Activated naive CD4-positive, alpha-beta T cell (primary cell): Measurements from ENCODE around the gene PALS1.

Experiments used
- DNase-seq, 4 experiments: peaks; one replicate each; lab custom pipeline; 2025; lab: John Stamatoyannopoulos, UW

Gene PALS1

DNA sequence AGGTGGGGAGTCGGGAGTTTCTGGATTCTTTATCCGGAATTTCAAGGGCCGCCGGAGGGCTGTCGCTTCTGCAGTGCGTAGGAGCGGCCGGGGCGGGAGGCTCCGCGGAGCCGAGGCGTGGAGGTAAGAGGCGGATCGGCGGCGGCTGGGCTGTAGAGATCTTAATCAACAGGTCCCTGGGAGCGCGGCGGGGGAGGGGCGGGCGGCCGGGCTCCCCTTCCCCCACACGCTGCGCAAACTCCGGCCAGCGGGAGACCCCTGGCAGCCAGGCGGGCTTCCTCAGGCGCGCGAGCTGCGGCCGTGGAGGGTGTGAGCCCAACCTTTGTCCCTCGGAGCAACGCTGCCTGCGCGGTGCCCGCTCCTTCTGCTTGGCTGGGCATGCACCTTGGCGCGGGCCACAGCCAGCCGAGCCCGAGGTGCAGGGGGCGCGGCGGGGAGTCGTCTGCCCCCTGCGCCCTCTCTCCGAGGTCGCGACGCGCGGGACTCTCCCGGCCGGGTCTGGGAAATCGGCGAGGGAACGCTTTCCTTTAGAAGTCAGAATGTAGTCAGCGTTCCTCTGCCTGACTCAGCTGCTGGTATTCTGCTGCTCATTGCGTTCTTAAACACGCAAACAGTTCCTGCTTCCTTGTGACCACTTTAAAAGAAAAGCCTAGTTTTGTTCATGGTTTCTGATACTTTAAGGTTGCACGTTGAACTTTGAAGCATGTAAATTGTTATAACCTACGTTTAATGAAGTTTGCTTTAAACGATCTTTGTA is at the start of gene PALS1:
PALS1 (plus strand) TSS at position 25 of the 757 bp plus-strand sequence. CDS start 37,736 bp downstream, outside the sequence.
- peak in 2 of 4 experiments; percentile 37 to 53 for DNase-seq

DNA sequence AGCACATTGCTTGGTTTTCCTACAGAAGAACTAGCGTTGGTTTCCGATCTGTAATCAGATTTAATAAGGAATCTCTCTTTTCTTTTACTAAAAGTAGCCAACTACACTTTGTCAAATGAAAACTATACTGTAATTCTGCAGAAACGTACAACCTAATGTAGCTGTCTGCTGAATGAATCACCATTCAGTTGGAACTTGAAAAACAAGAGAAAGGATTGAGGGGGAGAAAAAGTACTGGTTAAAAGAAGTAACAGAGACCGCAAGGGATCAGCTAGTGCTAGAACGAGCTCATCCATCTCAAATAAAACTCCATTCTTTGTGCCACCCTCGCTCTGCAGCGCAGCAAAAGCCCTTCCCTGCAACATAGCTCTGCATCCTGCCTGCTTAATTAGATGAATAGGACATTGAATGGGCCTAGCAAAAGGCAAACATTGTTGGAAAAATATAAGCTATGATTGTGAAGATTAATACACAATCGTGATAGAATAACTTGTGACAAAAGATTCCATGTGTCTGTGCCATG is 49.4 kb upstream of the PALS1 start:
- DNase-seq: no peak

DNA sequence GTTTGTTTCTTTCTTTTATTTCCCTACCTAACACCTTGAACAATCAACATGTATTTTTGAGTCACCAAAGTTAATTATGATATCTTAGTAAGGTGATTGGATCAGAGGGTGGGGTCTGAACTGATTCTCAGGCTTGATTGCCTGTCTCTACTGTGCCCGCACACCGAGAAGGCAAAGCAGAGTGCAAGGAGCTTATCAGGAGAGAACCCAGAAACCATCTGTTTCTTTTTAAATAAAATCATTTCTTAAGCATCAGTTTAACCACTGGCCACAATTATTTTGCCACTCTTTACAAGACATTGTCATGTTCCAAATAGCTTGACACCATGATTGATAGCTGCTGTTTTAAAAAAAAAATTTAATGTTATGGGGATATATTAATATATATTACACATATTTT is 48.9 kb upstream of the PALS1 start:
- DNase-seq: no peak

DNA sequence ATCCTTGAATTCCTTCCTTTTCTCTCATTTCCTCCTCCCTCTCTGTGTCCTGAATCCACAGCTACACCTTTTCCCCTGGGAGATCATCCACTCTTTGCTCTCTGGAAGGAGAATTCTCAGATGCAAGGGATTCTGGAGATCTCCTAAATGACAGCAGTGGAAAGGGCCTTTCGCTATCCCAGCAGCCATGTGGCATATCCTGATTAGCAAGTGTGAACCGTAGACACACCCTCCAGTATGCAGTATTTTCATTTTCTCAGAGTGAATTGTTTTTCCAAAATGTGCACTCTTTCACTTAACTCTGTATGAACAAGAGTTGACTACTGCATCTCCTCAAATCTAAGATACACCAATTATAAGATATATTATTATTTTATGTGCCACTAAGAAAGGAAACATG is 46.0 kb upstream of the PALS1 start:
- DNase-seq: no peak

DNA sequence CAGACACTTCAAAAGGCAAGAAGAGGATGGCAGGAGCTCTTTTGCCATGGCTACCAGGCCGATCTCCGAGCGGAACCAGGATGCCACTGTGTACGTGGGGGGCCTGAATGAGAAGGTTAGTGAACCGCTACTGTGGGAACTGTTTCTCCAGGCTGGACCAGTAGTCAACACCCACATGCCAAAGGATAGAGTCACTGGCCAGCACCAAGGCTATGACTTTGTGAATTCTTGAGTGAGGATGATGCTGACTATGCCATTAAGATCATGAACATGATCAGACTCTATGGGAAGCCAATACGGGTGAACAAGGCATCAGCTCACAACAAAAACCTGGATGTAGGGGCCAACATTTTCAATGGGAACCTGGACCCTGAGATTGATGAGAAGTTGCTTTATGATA is 42.2 kb upstream of the PALS1 start:
- no peak for DNase-seq

DNA sequence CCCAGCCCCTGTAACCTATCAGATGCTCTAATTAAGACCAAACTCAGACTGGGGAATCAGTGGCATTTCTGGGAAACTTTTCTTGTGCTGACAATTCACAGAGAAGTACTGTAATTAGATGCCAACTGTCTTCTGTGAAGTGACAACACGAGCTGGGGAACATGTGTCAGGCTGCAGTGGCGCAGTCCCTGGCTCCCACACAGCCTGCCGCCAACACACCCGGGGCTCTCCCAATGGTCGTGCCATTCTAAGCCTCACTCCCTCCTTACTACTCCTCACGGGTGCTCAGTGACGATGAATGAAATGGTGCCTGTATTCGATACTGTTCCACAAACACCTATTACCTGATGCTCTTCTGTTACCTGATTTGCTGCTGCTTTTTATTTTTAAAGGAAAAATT is 33.4 kb upstream of the PALS1 start:
- DNase-seq: no peak

DNA sequence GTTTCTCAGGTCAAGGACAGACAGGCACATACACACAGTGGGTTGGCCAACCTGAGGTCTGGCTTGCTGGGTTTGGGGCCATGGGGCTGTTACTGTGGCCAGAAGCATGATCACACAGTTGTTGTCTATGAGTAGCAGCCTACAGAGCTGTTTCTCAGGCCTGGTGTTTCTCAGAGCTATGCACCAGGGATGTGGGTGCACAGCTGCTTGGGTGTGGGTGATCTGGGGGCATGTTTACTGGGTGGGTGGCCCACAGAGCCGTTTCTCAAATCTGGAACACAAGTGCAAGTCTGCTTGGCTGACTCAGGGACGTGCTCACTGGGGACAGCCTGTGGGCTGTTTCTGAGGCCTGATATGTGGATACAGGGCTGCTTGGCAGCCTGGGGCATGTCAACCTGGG is 23.1 kb upstream of the PALS1 start:
- no peak for DNase-seq

DNA sequence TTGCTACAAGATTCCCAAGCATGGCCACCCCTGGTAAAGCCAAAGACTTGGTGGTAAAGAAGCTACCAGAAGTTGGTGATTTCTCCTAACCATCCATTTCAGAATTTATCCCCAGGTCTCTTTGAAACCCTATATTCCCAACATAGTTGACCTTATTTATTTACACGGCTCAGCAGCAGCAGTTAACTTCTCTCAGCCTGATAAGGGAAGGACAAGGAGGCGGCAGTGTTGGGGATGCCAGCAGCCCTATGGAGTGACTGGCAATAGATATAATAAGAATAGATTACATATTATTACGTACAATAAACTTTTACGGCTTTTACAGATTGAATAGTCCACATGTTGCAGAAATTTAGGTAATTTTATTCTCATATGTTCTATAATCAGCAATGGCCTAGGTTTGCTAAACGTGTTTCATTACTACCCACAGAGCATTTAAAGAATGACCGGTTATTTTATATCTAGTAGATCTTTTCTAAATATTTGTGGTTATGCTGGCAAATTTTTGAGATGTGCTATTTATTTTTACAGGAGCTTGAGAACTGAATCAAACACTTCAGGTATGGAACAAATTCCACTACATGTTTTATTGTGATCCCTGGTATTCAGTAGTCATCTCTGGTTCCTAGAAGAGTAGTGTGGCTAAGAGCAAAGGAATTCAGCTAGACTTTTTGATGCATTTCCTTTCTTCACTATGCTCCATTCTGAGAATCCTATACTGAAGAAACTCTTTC is 19.8 kb upstream of the PALS1 start:
- no peak for DNase-seq

DNA sequence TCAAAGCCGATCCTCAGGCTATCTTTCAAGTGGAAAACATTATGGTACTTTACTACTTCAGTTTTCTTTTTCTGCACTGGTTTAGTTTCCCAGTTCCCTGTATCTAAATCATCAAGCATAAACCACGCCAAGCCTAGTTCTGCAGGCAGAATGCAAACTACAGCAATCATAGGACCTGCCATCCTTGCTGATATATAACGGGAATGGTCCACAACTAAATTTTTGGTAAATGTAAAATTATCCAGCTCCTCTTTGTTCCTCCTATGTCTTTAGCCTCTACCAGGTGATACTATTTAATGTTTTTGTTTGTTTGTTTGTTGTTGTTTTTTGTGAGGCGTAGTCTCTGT is 19.3 kb upstream of the PALS1 start:
- DNase-seq: no peak

DNA sequence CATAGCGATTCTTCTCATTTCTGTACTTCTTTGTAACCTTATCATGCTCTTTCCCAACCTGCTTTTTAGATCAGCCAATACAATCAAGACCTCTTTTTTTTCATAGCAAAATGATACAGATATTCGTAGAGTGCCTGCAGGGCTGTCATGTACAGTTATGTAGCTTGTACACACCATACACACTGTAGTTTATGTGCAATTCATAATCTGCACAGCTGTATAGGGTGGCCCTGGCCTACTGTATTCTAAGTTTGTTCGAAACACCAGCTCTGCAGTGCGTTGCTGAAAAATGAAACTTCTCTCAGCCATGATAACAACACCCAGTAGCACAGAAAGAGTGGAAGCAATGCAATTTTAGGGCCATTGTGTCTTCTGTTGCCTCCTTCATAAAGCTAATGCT is 15.7 kb upstream of the PALS1 start:
- no peak for DNase-seq

DNA sequence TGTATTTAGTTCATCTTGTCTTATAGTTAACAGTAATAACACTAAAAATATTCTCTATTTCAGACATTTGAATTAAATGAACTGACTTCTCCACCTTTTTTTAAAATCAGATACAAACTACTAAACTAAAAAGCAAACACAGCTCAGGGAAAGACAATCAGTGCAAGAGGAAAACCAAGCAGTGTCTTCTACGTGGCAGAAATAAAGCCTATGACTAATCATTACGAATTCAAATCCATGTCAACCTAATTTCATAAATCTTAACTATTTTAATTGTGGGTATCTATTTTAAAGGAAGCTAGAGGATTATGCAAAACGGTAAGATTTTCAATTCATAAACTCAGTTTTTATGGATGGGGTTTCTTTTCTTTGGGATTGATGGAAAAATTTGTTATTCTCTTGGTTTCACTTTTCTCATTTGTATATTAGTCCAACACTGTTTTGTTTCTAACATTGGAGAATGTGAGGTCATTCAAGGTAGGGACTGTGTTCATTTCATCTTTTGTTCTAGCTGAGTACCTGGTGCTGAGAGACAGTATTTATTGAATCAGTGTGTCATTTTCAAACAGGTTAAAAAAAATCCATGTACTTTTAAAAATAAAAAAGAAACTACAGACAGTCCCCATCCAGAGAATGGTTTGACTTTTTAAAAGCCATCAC is 12.8 kb upstream of the PALS1 start:
- DNase-seq: no peak

DNA sequence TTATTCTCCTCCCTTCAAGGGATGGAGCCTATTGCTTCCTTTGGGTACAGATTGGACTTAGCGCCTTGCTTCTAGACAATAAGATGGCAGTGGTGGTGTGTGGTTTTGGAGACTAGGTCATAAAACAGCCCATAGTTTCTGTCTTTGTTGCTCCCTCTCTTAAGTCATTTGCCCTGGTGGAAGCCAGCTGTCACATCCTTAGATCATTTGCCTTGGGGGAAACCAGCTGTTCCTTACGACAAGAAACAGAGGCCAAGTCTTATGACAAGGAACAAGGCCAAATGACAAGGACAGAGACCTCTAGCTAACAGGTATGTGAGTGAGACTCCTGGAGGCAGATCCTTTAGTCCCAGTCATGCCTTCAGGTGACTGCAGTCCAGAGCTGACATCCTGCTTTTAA is 9.2 kb upstream of the PALS1 start:
- no peak for DNase-seq

DNA sequence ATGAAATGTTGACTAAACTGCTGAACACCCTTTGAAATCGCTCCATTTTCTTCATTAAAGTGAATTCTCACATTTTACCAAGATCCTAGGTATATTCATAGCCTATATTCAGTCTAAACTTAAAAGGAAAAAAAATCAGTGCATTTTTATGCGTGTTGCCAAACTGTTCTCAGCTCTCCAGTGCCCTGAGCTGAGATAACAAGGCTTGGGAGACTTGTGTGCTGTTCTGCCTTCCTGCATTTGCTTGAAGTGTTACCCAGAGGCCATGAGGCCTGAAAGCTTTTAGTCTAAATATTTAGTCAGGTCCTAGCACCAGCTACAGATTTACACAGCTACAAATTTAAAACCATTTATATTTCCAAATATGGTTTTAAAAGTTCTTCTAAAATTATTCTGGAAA is 8.6 kb upstream of the PALS1 start:
- DNase-seq: no peak

DNA sequence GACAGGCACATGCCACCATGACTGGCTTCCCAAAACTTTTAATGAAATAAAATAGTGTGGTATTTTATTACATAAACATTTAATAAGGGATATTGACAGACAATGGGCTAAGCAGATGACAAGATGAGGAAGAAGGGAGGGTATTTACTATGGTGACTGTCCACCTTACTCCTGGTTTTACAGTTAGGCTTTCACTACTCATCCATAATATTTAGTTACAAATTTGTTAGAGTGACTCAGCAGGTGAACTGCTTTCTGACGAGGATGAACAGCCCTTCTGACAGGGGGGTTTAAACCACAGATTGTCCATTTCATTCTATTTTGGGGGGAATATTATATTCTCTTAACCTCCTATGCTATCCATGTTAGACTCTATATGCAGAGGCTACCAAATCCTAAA is 3.6 kb upstream of the PALS1 start:
- no peak for DNase-seq

DNA sequence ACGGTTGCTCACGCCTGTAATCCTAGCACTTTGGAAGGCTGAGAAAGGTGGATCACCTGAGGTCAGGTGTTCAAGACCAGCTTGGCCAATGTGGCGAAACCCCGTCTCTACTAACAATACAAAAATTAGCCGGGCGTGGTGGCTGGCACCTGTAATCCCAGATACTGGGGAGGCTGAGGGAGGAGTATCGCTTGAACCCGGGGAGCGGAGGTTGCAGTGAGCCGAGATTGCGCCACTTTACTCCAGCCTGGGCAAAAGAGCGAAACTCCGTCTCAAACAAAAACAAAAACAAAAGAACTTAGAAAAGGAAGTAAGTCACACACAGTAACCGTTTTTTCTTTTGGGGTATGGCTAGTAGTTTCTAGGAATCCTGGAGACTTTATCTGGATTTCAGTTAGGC is 1.7 kb upstream of the PALS1 start:
- DNase-seq: no peak

DNA sequence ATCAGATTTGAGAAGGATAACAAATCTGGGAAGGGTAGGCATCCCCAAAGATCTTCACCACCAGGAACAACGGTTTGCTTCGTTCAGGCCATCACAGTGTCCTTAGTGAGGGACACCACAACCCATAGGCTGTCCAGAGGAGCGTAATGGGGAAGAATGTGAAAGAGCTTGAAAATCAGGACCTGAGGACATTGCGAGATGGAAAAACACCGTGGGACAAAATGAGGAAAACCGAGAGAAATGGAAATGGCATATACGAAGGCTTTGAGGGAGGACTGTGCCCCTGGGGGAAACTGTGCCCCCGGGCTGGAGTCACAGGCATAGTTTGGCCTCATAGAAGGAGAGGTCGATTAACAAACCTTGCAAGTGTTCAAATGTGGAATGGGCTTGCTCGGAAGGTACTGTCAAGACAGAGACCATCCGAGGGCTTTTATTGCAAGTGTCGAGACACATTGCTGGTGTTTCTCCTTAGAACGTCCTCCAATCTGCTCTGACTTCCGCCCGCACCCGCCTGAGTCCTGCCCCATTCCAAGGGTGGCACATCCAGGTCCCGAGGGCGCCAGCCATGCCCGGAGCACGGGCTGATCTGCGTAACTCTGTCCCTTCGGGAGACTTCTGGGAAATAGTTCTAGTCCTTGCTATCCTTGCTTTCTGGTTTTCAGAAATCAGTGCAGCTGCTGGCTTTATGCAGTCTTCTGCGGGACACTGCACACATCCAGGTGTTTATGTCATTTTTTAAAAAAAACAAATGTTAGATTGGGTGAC is 885 bp upstream of the PALS1 start:
- peak in 1 of 4 experiments; percentile 13 for DNase-seq

DNA sequence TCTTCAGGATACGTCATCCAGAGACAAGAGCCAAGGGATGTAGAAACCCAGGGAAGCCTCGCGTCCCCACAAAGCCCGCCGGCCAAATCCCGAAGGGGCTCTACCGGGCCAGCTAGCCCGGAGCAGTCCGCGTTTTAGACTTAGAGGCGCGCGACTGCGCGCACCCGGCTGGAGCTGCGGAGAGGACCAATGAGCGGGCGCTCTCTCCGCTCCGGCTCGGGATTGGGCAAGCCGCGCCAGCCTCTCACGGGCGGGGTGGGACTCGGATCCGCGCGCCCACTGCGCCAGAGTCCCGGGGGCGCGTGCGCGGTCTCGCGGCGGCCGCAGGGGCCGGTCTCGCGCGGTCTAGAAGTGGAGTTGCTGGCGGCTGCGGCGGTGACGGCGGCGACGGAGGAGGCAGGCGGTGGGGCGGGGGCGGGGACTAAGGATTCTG is 241 bp upstream of the PALS1 start:
- DNase-seq: peak; percentile 77 to 91 (median 80)

DNA sequence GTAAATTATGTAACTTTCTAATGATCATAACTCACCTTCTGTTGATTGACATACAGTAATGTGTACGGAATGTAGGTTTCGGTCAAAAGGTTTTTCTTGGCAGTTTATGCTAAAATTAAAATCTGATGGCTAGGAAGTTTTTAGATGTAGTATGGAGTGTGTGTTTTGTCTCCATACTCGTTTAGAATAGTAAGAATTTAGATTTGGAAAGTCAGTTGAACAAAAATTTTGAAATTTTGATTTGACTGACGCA is 859 bp downstream of the PALS1 start:
- DNase-seq: no peak

DNA sequence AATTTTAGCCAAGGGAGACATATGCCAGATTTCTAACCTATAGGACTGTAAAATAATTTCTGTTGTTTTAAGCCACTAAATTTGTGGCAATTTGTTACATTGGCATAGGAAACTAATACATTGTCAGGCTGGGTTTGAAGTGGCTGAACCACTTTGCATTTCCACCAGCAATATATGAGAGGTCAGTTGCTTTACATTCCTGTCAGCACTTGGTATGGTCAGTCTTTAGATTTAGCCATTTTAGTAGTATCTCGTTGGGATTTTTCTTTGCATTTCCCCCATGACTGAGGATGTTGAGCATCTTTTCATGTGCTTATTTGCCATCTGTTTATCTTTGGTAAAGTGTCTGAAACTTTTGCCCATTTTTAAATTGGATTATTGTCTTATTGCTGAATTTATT is 3.9 kb downstream of the PALS1 start:
- DNase-seq: no peak

DNA sequence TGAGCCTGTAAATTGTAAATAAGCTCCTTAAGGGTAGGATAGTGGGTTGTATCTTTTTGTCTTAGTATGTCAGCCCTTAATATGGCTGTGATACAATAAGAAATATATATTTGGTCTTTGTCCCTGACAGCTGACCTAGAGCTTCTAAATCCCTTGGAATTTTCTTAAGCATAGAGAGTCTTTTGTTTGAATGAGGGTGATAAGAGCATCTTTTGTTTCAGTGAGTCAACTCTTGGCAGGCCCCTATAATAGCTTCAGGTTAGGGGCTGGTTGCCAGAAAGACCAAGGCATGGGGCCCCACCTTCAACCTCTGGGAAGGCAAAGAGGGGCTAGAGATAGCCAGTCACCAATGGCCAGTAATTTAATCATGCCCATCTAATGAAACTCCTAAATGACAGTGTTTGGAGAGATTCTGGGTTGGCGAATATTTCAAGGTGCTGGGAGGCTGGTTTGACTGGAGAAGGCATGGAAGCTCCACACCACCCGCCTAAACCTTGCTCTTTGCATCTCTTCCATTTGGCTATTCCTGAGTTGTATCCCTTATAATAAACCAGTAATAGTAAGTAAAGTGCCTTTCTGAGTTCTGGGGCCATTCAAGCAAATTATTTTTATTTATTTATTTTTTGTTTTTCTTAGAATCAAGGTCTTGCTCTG is 10.5 kb downstream of the PALS1 start:
- DNase-seq: no peak

DNA sequence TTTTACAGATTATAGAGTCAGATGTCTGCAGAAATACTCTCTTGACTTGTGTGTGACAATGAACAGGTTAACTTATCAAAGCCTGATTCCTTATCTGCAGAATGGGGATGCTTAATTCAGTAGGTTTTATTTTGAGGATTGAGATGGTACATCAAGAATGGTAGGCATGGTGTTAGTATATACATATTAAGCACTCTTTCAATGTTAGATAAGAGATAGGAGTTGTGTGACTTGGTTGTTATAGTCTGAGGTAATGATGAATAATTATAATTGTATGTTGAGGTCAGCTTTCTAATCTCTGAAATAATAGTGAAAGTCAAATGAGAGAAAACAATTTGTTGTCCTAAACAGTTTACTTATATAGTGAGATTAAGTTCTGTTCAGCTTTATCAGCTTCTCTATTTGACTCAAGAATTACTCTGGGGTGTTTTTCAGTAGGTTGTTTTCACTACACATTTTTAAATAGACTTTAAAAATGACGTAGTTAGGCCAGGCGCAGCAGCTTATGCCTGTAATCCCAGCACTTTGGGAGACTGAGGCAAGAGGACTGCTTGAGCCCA is 11.9 kb downstream of the PALS1 start:
- no peak for DNase-seq

DNA sequence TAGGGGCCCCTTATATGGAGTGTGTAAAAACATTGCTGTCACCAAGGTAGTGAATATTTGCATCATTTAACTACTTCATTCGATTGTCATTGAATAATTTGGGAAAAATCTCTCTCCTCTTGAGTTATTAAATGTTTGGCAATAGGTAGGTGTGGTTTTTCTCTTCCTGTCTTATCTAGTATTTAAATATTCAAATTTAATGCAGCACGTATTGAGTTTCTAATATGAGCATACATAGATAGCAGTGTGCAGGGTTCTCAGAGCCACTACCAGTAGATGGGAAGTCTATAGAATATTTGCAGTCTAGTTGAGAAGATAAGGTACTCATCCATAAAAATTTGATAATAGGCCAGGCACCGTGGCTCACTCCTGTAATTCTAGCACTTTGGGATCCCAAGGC is 16.7 kb downstream of the PALS1 start:
- DNase-seq: no peak
